ENCODE data around the gene UCMA. TPM values are rescaled to one million over a fixed set of nuclear protein-coding genes. Genes with fewer than 3 reads are reported as not detected.

The UCMA gene
- total and polyA plus RNA-seq, 2 of the 4 experiments (the other 2 are of a cell fraction) = not detected

DNA sequence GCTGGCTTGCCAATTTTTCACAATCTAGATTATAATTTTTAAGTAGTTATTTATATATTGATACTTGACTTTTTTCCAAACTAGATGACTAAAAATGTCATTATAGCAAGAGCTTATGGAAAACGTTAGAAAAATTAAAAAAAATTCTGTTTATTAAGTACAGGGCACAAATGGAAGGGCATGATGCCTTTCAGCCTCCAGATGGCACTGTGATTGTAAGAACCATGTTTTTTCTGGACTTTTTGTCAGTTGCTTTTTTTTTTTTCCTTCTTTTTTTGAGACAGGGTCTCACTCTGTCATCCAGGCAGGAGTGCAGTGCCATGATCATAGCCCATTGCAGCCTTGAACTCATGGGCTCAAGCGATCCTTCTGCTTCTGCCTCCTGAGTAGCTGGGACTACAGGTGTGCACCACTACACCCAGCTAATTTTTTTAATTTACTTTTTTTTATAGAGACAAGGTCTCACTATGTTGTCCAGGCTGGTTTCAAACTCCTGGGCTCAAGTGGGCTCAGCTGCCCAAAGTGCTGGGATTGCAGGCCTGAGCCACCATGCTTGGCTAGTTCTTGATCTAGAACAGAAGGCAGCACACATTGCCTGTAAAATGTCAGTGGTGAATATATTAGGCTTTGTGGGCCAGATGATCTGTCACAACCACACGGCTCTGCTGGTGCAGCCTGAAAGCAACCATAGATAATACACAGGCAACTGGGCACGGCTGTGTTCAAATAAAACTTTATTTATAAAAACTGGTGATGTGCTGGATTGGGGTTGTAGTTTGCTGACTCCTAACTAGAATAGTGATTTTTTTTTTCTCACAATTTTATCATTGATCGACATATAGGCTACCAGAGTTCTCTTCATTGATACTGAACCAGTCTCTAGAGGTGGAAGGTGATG is 27.4 kb downstream of the UCMA start (continued):
- TF ChIP-seq, protein P1, sequence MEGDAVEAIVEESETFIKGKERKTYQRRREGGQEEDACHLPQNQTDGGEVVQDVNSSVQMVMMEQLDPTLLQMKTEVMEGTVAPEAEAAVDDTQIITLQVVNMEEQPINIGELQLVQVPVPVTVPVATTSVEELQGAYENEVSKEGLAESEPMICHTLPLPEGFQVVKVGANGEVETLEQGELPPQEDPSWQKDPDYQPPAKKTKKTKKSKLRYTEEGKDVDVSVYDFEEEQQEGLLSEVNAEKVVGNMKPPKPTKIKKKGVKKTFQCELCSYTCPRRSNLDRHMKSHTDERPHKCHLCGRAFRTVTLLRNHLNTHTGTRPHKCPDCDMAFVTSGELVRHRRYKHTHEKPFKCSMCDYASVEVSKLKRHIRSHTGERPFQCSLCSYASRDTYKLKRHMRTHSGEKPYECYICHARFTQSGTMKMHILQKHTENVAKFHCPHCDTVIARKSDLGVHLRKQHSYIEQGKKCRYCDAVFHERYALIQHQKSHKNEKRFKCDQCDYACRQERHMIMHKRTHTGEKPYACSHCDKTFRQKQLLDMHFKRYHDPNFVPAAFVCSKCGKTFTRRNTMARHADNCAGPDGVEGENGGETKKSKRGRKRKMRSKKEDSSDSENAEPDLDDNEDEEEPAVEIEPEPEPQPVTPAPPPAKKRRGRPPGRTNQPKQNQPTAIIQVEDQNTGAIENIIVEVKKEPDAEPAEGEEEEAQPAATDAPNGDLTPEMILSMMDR (conservative IDR thresholded peaks at IDR 0.05; ENCODE audit: low read depth, low read length) = peak; percentile 63

DNA sequence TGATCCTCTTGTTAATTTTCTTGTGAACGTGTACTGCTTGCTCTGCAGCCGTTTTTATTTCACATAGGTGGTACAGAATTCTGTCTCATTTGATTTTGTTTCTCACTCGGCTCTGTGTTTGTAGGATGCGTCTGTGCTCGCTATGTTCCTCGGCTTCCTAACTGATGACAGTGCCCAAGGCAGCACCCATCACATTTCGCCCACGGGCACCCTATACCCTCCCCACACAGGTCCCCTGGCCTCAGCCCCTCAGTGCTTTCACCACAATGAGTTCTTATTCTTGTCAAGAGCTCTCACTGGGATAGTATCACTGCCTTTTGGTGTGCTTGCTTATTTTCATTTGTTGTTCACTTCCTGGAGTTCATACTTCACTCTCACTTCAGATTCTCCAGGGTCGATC is 28.1 kb downstream of the UCMA start:
- DNase-seq (no peak), ATAC-seq (ENCODE audit: low read depth) (no peak)
- Histone ChIP-seq H2AK5ac (ENCODE audit: low read depth, low read length) (no peak overlapping the region), H3K4me1 (ENCODE audit: control insufficient read depth, insufficient read depth, low read length) (peaks cover 4% of the 10 kb centered on the region; the same call in 1 of the 2 replicates), H2AK9ac (replicated peaks; ENCODE audit: low read depth, low read length, poor library complexity) (no peak overlapping the region), H3K36me3 (ENCODE audit: control insufficient read depth, insufficient read depth, low read length) (peaks cover 2% of the 10 kb centered on the region; the same call in 1 of the 2 replicates), H3K4me3 (ENCODE audit: insufficient read depth, low read depth, low read length) (no peak overlapping the region), H3K4ac (ENCODE audit: low read depth, low read length) (no peak overlapping the region), H3K56ac (ENCODE audit: extremely low read depth, insufficient read depth, low read length) (no peak overlapping the region), H4K20me1 (ENCODE audit: insufficient read depth, low read length) (no peaks in the 10 kb centered on the region), H4K5ac (ENCODE audit: low read depth, low read length) (no peak overlapping the region), H3K14ac (replicated peaks; ENCODE audit: low read depth, low read length) (no peak overlapping the region), H3K4me2 (ENCODE audit: low read depth, low read length) (no peak overlapping the region), H3K18ac (ENCODE audit: low read depth, low read length) (no peak overlapping the region), H3K79me1 (ENCODE audit: low read depth in 1 of 2, low read length in 2 of 2) (no peaks in the 10 kb centered on the region), H2BK120ac (ENCODE audit: low read depth, low read length) (no peak overlapping the region), H3K9me1 (ENCODE audit: insufficient read depth, low read length) (no peaks in the 10 kb centered on the region), H2BK15ac (ENCODE audit: low read depth, low read length) (no peak overlapping the region), H3K9ac (ENCODE audit: low read depth, low read length) (no peak overlapping the region), H4K8ac (ENCODE audit: low read depth in 2 of 2, low read length in 2 of 2) (no peak overlapping the region), H4K91ac (ENCODE audit: insufficient read depth, low read depth, low read length) (no peak overlapping the region), H3K23ac (ENCODE audit: low read depth, low read length) (no peak overlapping the region), H2BK5ac (ENCODE audit: low read depth, low read length, poor library complexity, severe bottlenecking) (no peak overlapping the region), H3K9me3 (ENCODE audit: control insufficient read depth, insufficient read depth, low read length) (no peaks in the 10 kb centered on the region), H3K27me3 (ENCODE audit: control insufficient read depth, insufficient read depth, low read length) (no peaks in the 10 kb centered on the region), H3K27ac (ENCODE audit: insufficient read depth, low read length) (no peak overlapping the region), H2BK20ac (ENCODE audit: low read depth, low read length) (no peak overlapping the region), H2AFZ (replicated peaks; ENCODE audit: low read length, poor library complexity) (no peak overlapping the region)
- dilution Hi-C loops (cut with HindIII; ENCODE audit: low sequenced_read_pairs, unreplicated experiment) (no loop called here), intact Hi-C loops (cut with micrococcal nuclease) (loop anchor here (1.0 to 2.0 kb wide), 2 partner anchors 71 to 96 kb away; no protein-coding TSS in a partner anchor), in situ Hi-C loops (cut with MboI; ENCODE audit: low sequenced_read_pairs) (loop anchor here (10.0 kb wide), 1 partner anchor 99 kb away; the partner anchor contains the start of gene PHYH)
- TF ChIP-seq, protein P2, sequence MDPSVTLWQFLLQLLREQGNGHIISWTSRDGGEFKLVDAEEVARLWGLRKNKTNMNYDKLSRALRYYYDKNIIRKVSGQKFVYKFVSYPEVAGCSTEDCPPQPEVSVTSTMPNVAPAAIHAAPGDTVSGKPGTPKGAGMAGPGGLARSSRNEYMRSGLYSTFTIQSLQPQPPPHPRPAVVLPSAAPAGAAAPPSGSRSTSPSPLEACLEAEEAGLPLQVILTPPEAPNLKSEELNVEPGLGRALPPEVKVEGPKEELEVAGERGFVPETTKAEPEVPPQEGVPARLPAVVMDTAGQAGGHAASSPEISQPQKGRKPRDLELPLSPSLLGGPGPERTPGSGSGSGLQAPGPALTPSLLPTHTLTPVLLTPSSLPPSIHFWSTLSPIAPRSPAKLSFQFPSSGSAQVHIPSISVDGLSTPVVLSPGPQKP (IDR thresholded peaks at IDR 0.05; ENCODE audit: borderline replicate concordance, low read depth, low read length) = no peak
- TF ChIP-seq NFE2L2 (IDR thresholded peaks at IDR 0.05; ENCODE audit: low read depth, low read length) (no peak), BHLHE40 (IDR thresholded peaks at IDR 0.05; ENCODE audit: low read depth, low read length) (no peak), MAFK (IDR thresholded peaks at IDR 0.05; ENCODE audit: low read depth, low read length) (no peak), RCOR1 (IDR thresholded peaks at IDR 0.05; ENCODE audit: insufficient replicate concordance, low read length) (no peak)
- TF ChIP-seq, protein P1 (conservative IDR thresholded peaks at IDR 0.05; ENCODE audit: low read depth, low read length) = no peak
- POLR2A ChIA-PET (ENCODE audit: unreplicated experiment) = no interaction called here
- CTCF ChIA-PET = interaction anchor here (0.6 to 1.3 kb wide), 8 partner anchors 8 to 554 kb away, joined by 3 to 8 read pairs (median 4); no protein-coding TSS in a partner anchor
- WGBS, 2 experiments (ENCODE audit: extremely low coverage in 2 of 2, insufficient read length in 1 of 2) = no CpG with 5 or more reads among the region's 9 CpGs
- BruUV-seq (replicated peaks) = no TSS peak
